PFSK-1 (cell line): ENCODE data around the gene CFAP70.

Source experiments
- FOXP2 ChIP-seq: optimal IDR thresholded peaks from 2 replicates; pipeline ENCODE3; 2011; ENCODE audit warnings: borderline replicate concordance, control low read depth, inconsistent platforms; ENCODE audit not compliant: insufficient read depth; ENCODE audit errors: extremely low read length, extremely low read depth
- POLR2AphosphoS5 ChIP-seq: IDR thresholded peaks from 2 replicates; pipeline ENCODE4 v1.6.1; 2012; ENCODE audit warnings: low read depth, mild to moderate bottlenecking, control low read depth, low read length, moderate library complexity
- REST ChIP-seq, 2 experiments: IDR thresholded peaks; 2 replicates each; pipeline versions ENCODE4 v1.6.1 to v1.8.0; 2011 to 2012; ENCODE audit warnings: low read depth in 2 of 2, low read length in 2 of 2, control low read depth in 1 of 2, inconsistent platforms in 1 of 2, mild to moderate bottlenecking in 1 of 2, moderate library complexity in 1 of 2; ENCODE audit not compliant: insufficient read depth in 1 of 2
- SIN3A ChIP-seq: IDR thresholded peaks from 2 replicates; pipeline ENCODE4 v1.6.1; 2012; ENCODE audit warnings: mild to moderate bottlenecking, low read length, moderate library complexity, borderline replicate concordance; ENCODE audit not compliant: insufficient read depth
- TAF1 ChIP-seq: IDR thresholded peaks from 2 replicates; pipeline ENCODE4 v1.6.1; 2012; ENCODE audit warnings: low read length, control low read depth, borderline replicate concordance; ENCODE audit not compliant: insufficient read depth

CFAP70 gene

GRCh38 chr10:73357166-73357565 is 1.5 kb downstream of the CFAP70 start:
- TF ChIP-seq SIN3A: no peak
- no peak for TF ChIP-seq POLR2AphosphoS5

- TF ChIP-seq POLR2AphosphoS5: no peak
- 0 out of 4 replicates have a peak, but pooled peaks of 1 of the 2 experiments have one; percentile 17 for TF ChIP-seq REST (IDR thresholded peaks at IDR 0.05; ENCODE audit: insufficient read depth in 1 of 2, low read depth in 2 of 2, low read length in 2 of 2)
Measured at GRCh38 chr10:73344269-73344668, 14.4 kb downstream of the CFAP70 start.

GRCh38 chr10:73340121-73340520 is 18.5 kb downstream of the CFAP70 start:
- TF ChIP-seq POLR2AphosphoS5 (no peak), FOXP2 (no peak), REST (IDR thresholded peaks at IDR 0.05; ENCODE audit: insufficient read depth in 1 of 2, low read depth in 2 of 2, low read length in 2 of 2) (no peak), SIN3A (no peak), TAF1 (no peak)

- TF ChIP-seq FOXP2 (no peak), SIN3A (no peak), REST (IDR thresholded peaks at IDR 0.05; ENCODE audit: insufficient read depth in 1 of 2, low read depth in 2 of 2, low read length in 2 of 2) (no peak), POLR2AphosphoS5 (no peak), TAF1 (no peak)
Measured at GRCh38 chr10:73339436-73339835, 19.2 kb downstream of the CFAP70 start.

- TF ChIP-seq TAF1 (no peak), SIN3A (no peak), POLR2AphosphoS5 (no peak), REST (IDR thresholded peaks at IDR 0.05; ENCODE audit: insufficient read depth in 1 of 2, low read depth in 2 of 2, low read length in 2 of 2) (no peak), FOXP2 (no peak)
Measured at GRCh38 chr10:73338801-73339368, 19.8 kb downstream of the CFAP70 start.
